Motor neuron (in vitro differentiated cells): ENCODE data around the gene IRF7. TPM values are rescaled to one million over a fixed set of nuclear protein-coding genes. Genes with fewer than 3 reads are reported as not detected.

Experiments
- ATAC-seq, 8 experiments: fragments of 200-7000 bp; cut with Tn5 transposase; replicated peaks in 6 of 8; 2 replicates each; pipeline ENCODE4 v1.8.0; 2021; ENCODE audit warnings: mild to moderate bottlenecking in 8 of 8, moderate library complexity in 8 of 8
- H3K27ac ChIP-seq, 2 donors: fragments of 250-450 bp; sonication (Bioruptor Pico); 2 replicates each; pipeline ENCODE4 v1.9.0; 2021; ENCODE audit warnings: antibody characterized with exemption in 2 of 2, mild to moderate bottlenecking in 2 of 2, moderate library complexity in 1 of 2
- H3K4me1 ChIP-seq, 2 donors: fragments of 250-450 bp; sonication (Bioruptor Pico); replicated peaks in 1 of 2; 2 replicates each; pipeline ENCODE4 v1.6.1; 2021; ENCODE audit warnings: antibody characterized with exemption in 2 of 2, mild to moderate bottlenecking in 2 of 2, moderate library complexity in 1 of 2
- H3K4me3 ChIP-seq, 5 donors: fragments of 250-450 bp; sonication (Bioruptor Pico); 2 replicates each; pipeline ENCODE4 v1.9.0; 2021; ENCODE audit warnings: antibody characterized with exemption in 5 of 5, mild to moderate bottlenecking in 5 of 5, moderate library complexity in 4 of 5
- WGBS, 10 experiments: fragments of 450-650 bp; shearing (Covaris generic); methylation state at CpG; one replicate each; pipeline ENCODE4 v1.0.0; 2022; 5-methylcytosine and 5-hydroxymethylcytosine counted together
- in situ Hi-C, 9 experiments: fragments of 400-800 bp; cut with MboI; loops; one replicate each; pipeline ENCODE4 v1.15.0; 2021; ENCODE audit warnings: low sequenced_read_pairs in 9 of 9, low pct_unique_long_range_greater_than_20kb in 2 of 9; ENCODE audit not compliant: unreplicated experiment in 9 of 9
- total RNA-seq, 8 experiments: library from RNA; unstranded; fragments of 300-600 nt; gene quantifications; 2 replicates each; pipeline versions ENCODE4 v1.2.3 to v1.2.4, GENCODE V29; 2022

Gene IRF7
- total RNA-seq, 8 experiments from 2014 or later = 10.2 to 27.9 (median 17.0) TPM

GRCh38 chr11:590997-591396 is 24.8 kb downstream of the IRF7 start:
- Histone ChIP-seq H3K4me3 (no peak overlapping the region), H3K27ac (no peak overlapping the region), H3K4me1 (no peaks in the 10 kb centered on the region)
- 40 to 100% (median 74%) methylated on average over 1 to 6 of the region's 11 CpGs; no CpG with 5 or more reads in 3 of the 10 experiments for WGBS, 10 experiments
- ATAC-seq = no peak
- in situ Hi-C loops = no loop called here

- Histone ChIP-seq H3K27ac (no peak overlapping the region), H3K4me3 (no peak overlapping the region), H3K4me1 (no peaks in the 10 kb centered on the region)
- WGBS, 10 experiments = 88 to 100% (median 96%) methylated on average over 2 to 20 of the region's 26 CpGs; no CpG with 5 or more reads in 3 of the 10 experiments
- in situ Hi-C loops = no loop called here
- ATAC-seq = no peak
Observed at GRCh38 chr11:589798-590197, 26.0 kb downstream of the IRF7 start.

GRCh38 chr11:587978-588380 is 27.8 kb downstream of the IRF7 start:
- Histone ChIP-seq H3K4me3 (no peak overlapping the region), H3K4me1 (no peaks in the 10 kb centered on the region), H3K27ac (no peak overlapping the region)
- WGBS, 10 experiments = 82 to 98% (median 90%) methylated on average over 2 to 6 of the region's 6 CpGs; no CpG with 5 or more reads in 7 of the 10 experiments
- ATAC-seq = peak in 7 of 8 experiments; percentile 41 to 98 (median 95)
- in situ Hi-C loops = no loop called here

GRCh38 chr11:587546-587945 is 28.2 kb downstream of the IRF7 start:
- Histone ChIP-seq H3K4me3 (no peak overlapping the region), H3K27ac (peak overlapping the region in 1 of 2 donors; percentile 17), H3K4me1 (no peaks in the 10 kb centered on the region)
- peak in 5 of 8 experiments; percentile 13 to 20 (median 16) for ATAC-seq
- WGBS, 10 experiments = 69 to 100% (median 85%) methylated on average over 1 to 5 of the region's 8 CpGs; no CpG with 5 or more reads in 4 of the 10 experiments
- in situ Hi-C loops = no loop called here

- no peak overlapping the region for H3K4me3 ChIP-seq
- no peak overlapping the region for H3K27ac ChIP-seq
- WGBS, 10 experiments = 73 to 100% (median 97%) methylated on average over 1 to 9 of the region's 32 CpGs; no CpG with 5 or more reads in 3 of the 10 experiments
- no peak for ATAC-seq
- H3K4me1 ChIP-seq = no peaks in the 10 kb centered on the region
- in situ Hi-C loops = no loop called here
Observed at GRCh38 chr11:586376-587316, 29.1 kb downstream of the IRF7 start.

GRCh38 chr11:584287-584686 is 31.5 kb downstream of the IRF7 start:
- ATAC-seq = no peak
- in situ Hi-C loops = no loop called here
- WGBS, 10 experiments = 100% methylated on average over 1 to 4 of the region's 10 CpGs; no CpG with 5 or more reads in 8 of the 10 experiments
- Histone ChIP-seq H3K27ac (no peak overlapping the region), H3K4me1 (peaks cover 0 to 7% of the 10 kb centered on the region in 2 donors), H3K4me3 (no peak overlapping the region)

GRCh38 chr11:581752-582151 is 34.0 kb downstream of the IRF7 start:
- in situ Hi-C loops = no loop called here
- Histone ChIP-seq H3K27ac (no peak overlapping the region), H3K4me3 (no peak overlapping the region), H3K4me1 (peaks cover 14 to 21% of the 10 kb centered on the region in 2 donors)
- ATAC-seq = no peak
- 83 to 100% (median 92%) methylated on average over 1 to 13 of the region's 17 CpGs; no CpG with 5 or more reads in 3 of the 10 experiments for WGBS, 10 experiments

- 56 to 100% (median 85%) methylated on average over 2 to 7 of the region's 14 CpGs; no CpG with 5 or more reads in 5 of the 10 experiments for WGBS, 10 experiments
- H3K27ac ChIP-seq = no peak overlapping the region
- no peak overlapping the region for H3K4me3 ChIP-seq
- ATAC-seq = no peak
- in situ Hi-C loops = no loop called here
- H3K4me1 ChIP-seq = peaks cover 14 to 21% of the 10 kb centered on the region in 2 donors
Observed at GRCh38 chr11:581342-581741, 34.4 kb downstream of the IRF7 start.

- WGBS, 10 experiments = 60 to 100% (median 79%) methylated on average over 1 to 11 of the region's 20 CpGs; no CpG with 5 or more reads in 4 of the 10 experiments
- H3K4me1 ChIP-seq = peaks cover 14 to 21% of the 10 kb centered on the region in 2 donors
- H3K4me3 ChIP-seq = no peak overlapping the region
- in situ Hi-C loops = no loop called here
- no peak overlapping the region for H3K27ac ChIP-seq
- peak in 1 of 8 experiments; percentile 20 for ATAC-seq
Observed at GRCh38 chr11:579830-580601, 35.7 kb downstream of the IRF7 start.

GRCh38 chr11:578276-579035 is 37.3 kb downstream of the IRF7 start:
- H3K4me1 ChIP-seq = peaks cover 18 to 26% of the 10 kb centered on the region in 2 donors
- WGBS, 10 experiments = 46 to 100% (median 71%) methylated on average over 1 to 10 of the region's 21 CpGs; no CpG with 5 or more reads in 2 of the 10 experiments
- in situ Hi-C loops = no loop called here
- H3K4me3 ChIP-seq = peak overlapping the region in 2 of 5 donors; percentile 87 to 89
- H3K27ac ChIP-seq = no peak overlapping the region
- no peak for ATAC-seq

GRCh38 chr11:577611-577894 is 38.2 kb downstream of the IRF7 start:
- in situ Hi-C loops = no loop called here
- H3K4me1 ChIP-seq = peaks cover 19 to 26% of the 10 kb centered on the region in 2 donors
- WGBS, 10 experiments = 0 to 100% (median 41%) methylated on average over 1 to 4 of the region's 6 CpGs; no CpG with 5 or more reads in 2 of the 10 experiments

GRCh38 chr11:576811-577610 is 38.7 kb downstream of the IRF7 start:
- WGBS, 10 experiments = 0 to 83% (median 6%) methylated on average over 1 to 12 of the region's 48 CpGs; no CpG with 5 or more reads in 1 of the 10 experiments
- peak in 1 of 8 experiments; percentile 10 for ATAC-seq
- Histone ChIP-seq H3K4me1 (peaks cover 19 to 26% of the 10 kb centered on the region in 2 donors), H3K4me3 (peak overlapping the region; percentile 79 to 90 (median 87)), H3K27ac (peak overlapping the region; percentile 33 to 100)
- in situ Hi-C loops = no loop called here

More at GRCh38 chr11:577611-577894, 38.2 kb downstream of the IRF7 start:
- H3K27ac ChIP-seq = peak overlapping the region in 1 of 2 donors; percentile 100
- H3K4me3 ChIP-seq = peak overlapping the region; percentile 79 to 90 (median 87)
- ATAC-seq = no peak
